MM.1S (cell line): ENCODE results near the gene SSBP2.

ENCODE experiments used
- CTCF ChIP-seq: fragments of 300-600 bp; sonication (generic); IDR thresholded peaks from 2 replicates; pipeline ENCODE4 v1.5.1; 2016; ENCODE audit warnings: antibody characterized with exemption, low read length, mixed read lengths
- EZH2phosphoT487 ChIP-seq: fragments of 300-600 bp; sonication (generic); IDR thresholded peaks from 2 replicates; pipeline ENCODE4 v1.6.1; 2018; ENCODE audit warnings: antibody characterized with exemption, low read length

GRCh38 chr5:81703840-81704239 is 47.1 kb downstream of the SSBP2 start:
- TF ChIP-seq EZH2phosphoT487 (no peak), CTCF (no peak)
